T-cell (primary cell): ENCODE measurements around the gene ZNF619. TPM values are rescaled to one million over a fixed set of nuclear protein-coding genes. Genes with fewer than 3 reads are reported as not detected.

Source experiments
- ATAC-seq, 4 experiments: fragments of 200-7000 bp in 3 of 4; fragments of 150-1000 bp in 1 of 4; cut with Tn5 transposase; replicated peaks in 1 of 4; 1 replicate in 3 of 4; 2 replicates in 1 of 4; pipeline ENCODE4 v1.10.0; 2021; ENCODE audit warnings: moderate library complexity in 3 of 4, mild to moderate bottlenecking in 2 of 4, moderate number of reproducible peaks in 1 of 4
- CTCF ChIA-PET, 2 donors: fragments of 300-600 bp; sonication (Branson Sonifier 250); formaldehyde crosslinking; loops; one replicate each; lab custom pipeline; 2022; ENCODE audit warnings: antibody characterized with exemption in 2 of 2; lab: Charles Lee
- POLR2A ChIA-PET, 2 donors: fragments of 300-600 bp; sonication (Branson Sonifier 250); formaldehyde crosslinking; loops; one replicate each; lab custom pipeline; 2022; ENCODE audit warnings: antibody characterized with exemption in 2 of 2; lab: Charles Lee
- DNase-seq, 35 experiments: peaks; one replicate each; pipeline versions ENCODE4 v3.0.0 to v3.0.0-alpha.2; 2013 to 2023
- H3K27ac ChIP-seq: one replicate; pipeline ENCODE4 v1.5.1; 2013; ENCODE audit warnings: low read length
- H3K27me3 ChIP-seq, 2 experiments: replicated peaks in 1 of 2; 1 replicate in 1 of 2; 2 replicates in 1 of 2; pipeline versions ENCODE4 v1.6.1 to v1.7.0; 2013; ENCODE audit warnings: low read length in 1 of 2, mixed read lengths in 1 of 2; ENCODE audit not compliant: control insufficient read depth in 2 of 2, insufficient read depth in 2 of 2; ENCODE audit errors: extremely low read depth in 1 of 2
- H3K36me3 ChIP-seq, 2 donors: 1 replicate in 1 of 2; 2 replicates in 1 of 2; pipeline versions ENCODE4 v1.6.1 to v1.7.0; 2013; ENCODE audit warnings: low read length in 1 of 2; ENCODE audit not compliant: control insufficient read depth in 2 of 2, insufficient read depth in 1 of 2; ENCODE audit errors: extremely low read depth in 1 of 2
- H3K4me1 ChIP-seq, 2 experiments: 1 replicate in 1 of 2; 2 replicates in 1 of 2; pipeline versions ENCODE4 v1.6.1 to v1.7.0; 2013; ENCODE audit warnings: low read length in 2 of 2, mixed read lengths in 1 of 2; ENCODE audit not compliant: insufficient read depth in 2 of 2, control insufficient read depth in 1 of 2; ENCODE audit errors: extremely low read depth in 1 of 2
- H3K4me3 ChIP-seq, 2 donors: 1 replicate in 1 of 2; 2 replicates in 1 of 2; pipeline versions ENCODE4 v1.5.1 to v1.7.0; 2013; ENCODE audit warnings: mild to moderate bottlenecking in 2 of 2, low read length in 1 of 2, moderate library complexity in 1 of 2; ENCODE audit not compliant: control insufficient read depth in 1 of 2; ENCODE audit errors: extremely low read depth in 1 of 2
- H3K9me3 ChIP-seq: 2 replicates; pipeline ENCODE4 v1.7.0; 2013
- H3K27ac Mint-ChIP-seq, 2 donors: one replicate each; pipeline ENCODE4 v1.8.0; 2020 to 2021; ENCODE audit warnings: mild to moderate bottlenecking in 2 of 2, mixed read lengths in 2 of 2
- H3K27me3 Mint-ChIP-seq, 2 donors: one replicate each; pipeline ENCODE4 v1.8.0; 2021 to 2022; ENCODE audit warnings: mixed read lengths in 2 of 2
- H3K36me3 Mint-ChIP-seq: one replicate; pipeline ENCODE4 v1.8.0; 2021; ENCODE audit warnings: mixed read lengths
- H3K4me1 Mint-ChIP-seq, 3 donors: one replicate each; pipeline ENCODE4 v1.8.0; 2020 to 2022; ENCODE audit warnings: mixed read lengths in 3 of 3, mild to moderate bottlenecking in 1 of 3
- H3K4me3 Mint-ChIP-seq, 3 donors: one replicate each; pipeline ENCODE4 v1.8.0; 2020 to 2022; ENCODE audit warnings: mild to moderate bottlenecking in 3 of 3, mixed read lengths in 3 of 3, moderate library complexity in 3 of 3
- H3K9me3 Mint-ChIP-seq, 3 donors: one replicate each; pipeline ENCODE4 v1.8.0; 2020 to 2022; ENCODE audit warnings: mixed read lengths in 3 of 3
- WGBS: methylation state at CpG from one replicate; pipeline ENCODE4 v1.1.5; 2013; ENCODE audit warnings: missing lambda C conversion rate; ENCODE audit not compliant: insufficient coverage; 5-methylcytosine and 5-hydroxymethylcytosine counted together
- total RNA-seq, 35 experiments: library from RNA in 6 of 35; stranded (reverse) in 6 of 35; fragments of 120-200 nt in 1 of 35; gene quantifications; one replicate each; pipeline versions ENCODE4 v1.2.1 to v1.2.4 and lab custom pipeline; 2013 to 2026

ZNF619 gene
- total RNA-seq, 5 donors from 2014 or later (not counting 1 experiment from before 2014, with no cell fraction given), result 7.3 to 12.2 (median 11.2) TPM

- DNase-seq, result no peak
- Histone ChIP-seq H3K27ac (peak overlapping the region; percentile 95), H3K27me3 (peaks cover 0 to 3% of the 10 kb centered on the region in 2 experiments), H3K4me1 (peaks cover 2 to 16% of the 10 kb centered on the region in 2 experiments), H3K36me3 (peaks cover 0 to 14% of the 10 kb centered on the region in 2 donors), H3K9me3 (no peaks in the 10 kb centered on the region), H3K4me3 (peak overlapping the region; percentile 73 to 98)
- CTCF ChIA-PET, result interaction anchor here in 1 of 2 donors (0.5 to 0.7 kb wide), 3 partner anchors 190 to 675 kb away, joined by 3 to 6 read pairs (median 3); partner anchors contain the start of gene CTNNB1
- Mint-ChIP-seq H3K4me3 (peak overlapping the region; percentile 88 to 93 (median 91)), H3K9me3 (no peaks in the 10 kb centered on the region), H3K27me3 (no peaks in the 10 kb centered on the region), H3K4me1 (peaks cover 25 to 34% (median 26%) of the 10 kb centered on the region in 3 donors), H3K27ac (peak overlapping the region; percentile 91 to 96), H3K36me3 (peaks cover 25% of the 10 kb centered on the region)
- POLR2A ChIA-PET, result interaction anchor here in 1 of 2 donors (0.7 kb wide), 1 partner anchor 69 kb away, joined by 4 read pairs; no protein-coding TSS in a partner anchor
- ATAC-seq, result peak in 2 of 4 experiments; percentile 23 to 28
- WGBS, result 25% methylated on average over 4 of the region's 5 CpGs
Observed at GRCh38 chr3:40524222-40524567, 47.3 kb downstream of the ZNF619 start.

- ChIA-PET POLR2A (interaction anchor here in 1 of 2 donors (0.7 kb wide), 1 partner anchor 70 kb away, joined by 4 read pairs; no protein-coding TSS in a partner anchor), CTCF (no interaction called here)
- H3K4me3 Mint-ChIP-seq, result peak within 1 kb of the TSS; percentile 88 to 93 (median 91)
- ATAC-seq, result peak; percentile 95 to 99 (median 98)
- peak within 1 kb of the TSS; percentile 73 to 98 for H3K4me3 ChIP-seq
- no peaks in the 10 kb centered on the region for H3K27me3 Mint-ChIP-seq
- H3K27ac ChIP-seq, result peak within 1 kb of the TSS; percentile 95
- peaks cover 2 to 16% of the 10 kb centered on the region in 2 experiments for H3K4me1 ChIP-seq
- WGBS, result under 1% methylated on average over 57 of the region's 59 CpGs
- peak; percentile 45 to 87 (median 73) for DNase-seq
- no peaks in the 10 kb centered on the region for H3K9me3 Mint-ChIP-seq
- H3K4me1 Mint-ChIP-seq, result peaks cover 25 to 34% (median 26%) of the 10 kb centered on the region in 3 donors
- H3K36me3 ChIP-seq, result peaks cover 2 to 17% of the 10 kb centered on the region in 2 donors
- H3K27ac Mint-ChIP-seq, result peak within 1 kb of the TSS; percentile 95 to 96
- H3K27me3 ChIP-seq, result peaks cover 0 to 3% of the 10 kb centered on the region in 2 experiments
- H3K9me3 ChIP-seq, result no peaks in the 10 kb centered on the region
- peaks cover 29% of the 10 kb centered on the region for H3K36me3 Mint-ChIP-seq
Observed at GRCh38 chr3:40524568-40525285, 47.8 kb downstream of the ZNF619 start, which contains the start of gene ZNF621. Gene ZNF621 (plus strand): TSS chr3:40524960. CDS start chr3:40525841, 881 bp downstream.

- Histone ChIP-seq H3K4me3 (no peak overlapping the region), H3K27ac (no peak overlapping the region), H3K9me3 (no peaks in the 10 kb centered on the region), H3K36me3 (peaks cover 18 to 53% of the 10 kb centered on the region in 2 donors), H3K27me3 (peaks cover 0 to 3% of the 10 kb centered on the region in 2 experiments), H3K4me1 (peaks cover 2 to 16% of the 10 kb centered on the region in 2 experiments)
- Mint-ChIP-seq H3K9me3 (peaks cover 0 to 12% (median 9%) of the 10 kb centered on the region in 3 donors), H3K4me1 (peaks cover 25 to 32% (median 26%) of the 10 kb centered on the region in 3 donors), H3K27me3 (no peaks in the 10 kb centered on the region), H3K36me3 (peaks cover 65% of the 10 kb centered on the region), H3K27ac (no peak overlapping the region), H3K4me3 (no peak overlapping the region)
- no peak for ATAC-seq
- 80% methylated on average over 1 of the region's 3 CpGs for WGBS
- ChIA-PET POLR2A (no interaction called here), CTCF (no interaction called here)
- no peak for DNase-seq
Observed at GRCh38 chr3:40528426-40528825, 51.5 kb downstream of the ZNF619 start.

GRCh38 chr3:40532252-40532651, 55.3 kb downstream of the ZNF619 start:
- CTCF ChIA-PET, result no interaction called here

GRCh38 chr3:40534283-40534682, 57.4 kb downstream of the ZNF619 start:
- Histone ChIP-seq H3K27ac (no peak overlapping the region), H3K4me3 (no peak overlapping the region), H3K4me1 (no peaks in the 10 kb centered on the region), H3K27me3 (no peaks in the 10 kb centered on the region), H3K36me3 (peaks cover 20 to 47% of the 10 kb centered on the region in 2 donors), H3K9me3 (no peaks in the 10 kb centered on the region)
- Mint-ChIP-seq H3K27me3 (no peaks in the 10 kb centered on the region), H3K4me1 (no peaks in the 10 kb centered on the region), H3K4me3 (no peak overlapping the region), H3K9me3 (peaks cover 0 to 32% (median 16%) of the 10 kb centered on the region in 3 donors), H3K36me3 (peaks cover 91% of the 10 kb centered on the region), H3K27ac (no peak overlapping the region)
- ChIA-PET CTCF (interaction anchor here in 1 of 2 donors (0.6 kb wide), 1 partner anchor 77 kb away, joined by 3 read pairs; no protein-coding TSS in a partner anchor), POLR2A (interaction anchor here (0.6 kb wide), 2 partner anchors 46 to 224 kb away, joined by 4 to 5 read pairs; no protein-coding TSS in a partner anchor)
- DNase-seq (no peak), ATAC-seq (no peak)

More at GRCh38 chr3:40532252-40532651, 55.3 kb downstream of the ZNF619 start:
- no peaks in the 10 kb centered on the region for H3K27me3 ChIP-seq
- DNase-seq, result no peak
- H3K36me3 ChIP-seq, result peaks cover 20 to 60% of the 10 kb centered on the region in 2 donors
- no peaks in the 10 kb centered on the region for H3K4me1 ChIP-seq
- Mint-ChIP-seq H3K4me3 (no peak overlapping the region), H3K27ac (no peak overlapping the region), H3K9me3 (peaks cover 0 to 24% (median 9%) of the 10 kb centered on the region in 3 donors), H3K27me3 (no peaks in the 10 kb centered on the region), H3K4me1 (peaks cover 0 to 9% (median 2%) of the 10 kb centered on the region in 3 donors), H3K36me3 (peaks cover 90% of the 10 kb centered on the region)
- POLR2A ChIA-PET, result no interaction called here
- ATAC-seq, result no peak
- WGBS, result 100% methylated on average over 2 of the region's 5 CpGs
- no peak overlapping the region for H3K4me3 ChIP-seq
- H3K27ac ChIP-seq, result no peak overlapping the region
- no peaks in the 10 kb centered on the region for H3K9me3 ChIP-seq
